Measurements from ENCODE around the gene PRKCH.

DNA sequence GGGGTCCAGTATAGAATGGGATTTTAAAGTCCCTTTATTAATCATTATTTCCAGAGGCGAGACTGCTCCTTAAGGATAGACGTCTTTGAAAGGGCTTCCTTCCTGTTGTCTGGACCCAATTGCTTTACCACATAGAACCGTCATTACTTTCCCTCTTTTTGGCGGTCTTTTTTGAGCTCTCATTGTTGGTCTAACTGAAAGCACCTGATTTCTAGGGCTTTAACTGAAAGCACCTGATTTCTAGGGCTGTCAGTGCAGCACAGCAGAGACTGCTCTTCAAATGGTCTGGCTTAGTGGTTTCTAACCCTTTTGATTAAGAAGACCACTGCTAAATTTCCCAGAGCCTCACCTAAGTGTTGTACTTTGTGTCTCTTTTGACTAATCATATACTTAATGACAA is 95.8 kb downstream of the PRKCH start:
- TF ChIP-seq, protein P1, sequence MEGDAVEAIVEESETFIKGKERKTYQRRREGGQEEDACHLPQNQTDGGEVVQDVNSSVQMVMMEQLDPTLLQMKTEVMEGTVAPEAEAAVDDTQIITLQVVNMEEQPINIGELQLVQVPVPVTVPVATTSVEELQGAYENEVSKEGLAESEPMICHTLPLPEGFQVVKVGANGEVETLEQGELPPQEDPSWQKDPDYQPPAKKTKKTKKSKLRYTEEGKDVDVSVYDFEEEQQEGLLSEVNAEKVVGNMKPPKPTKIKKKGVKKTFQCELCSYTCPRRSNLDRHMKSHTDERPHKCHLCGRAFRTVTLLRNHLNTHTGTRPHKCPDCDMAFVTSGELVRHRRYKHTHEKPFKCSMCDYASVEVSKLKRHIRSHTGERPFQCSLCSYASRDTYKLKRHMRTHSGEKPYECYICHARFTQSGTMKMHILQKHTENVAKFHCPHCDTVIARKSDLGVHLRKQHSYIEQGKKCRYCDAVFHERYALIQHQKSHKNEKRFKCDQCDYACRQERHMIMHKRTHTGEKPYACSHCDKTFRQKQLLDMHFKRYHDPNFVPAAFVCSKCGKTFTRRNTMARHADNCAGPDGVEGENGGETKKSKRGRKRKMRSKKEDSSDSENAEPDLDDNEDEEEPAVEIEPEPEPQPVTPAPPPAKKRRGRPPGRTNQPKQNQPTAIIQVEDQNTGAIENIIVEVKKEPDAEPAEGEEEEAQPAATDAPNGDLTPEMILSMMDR (IDR thresholded peaks at IDR 0.05; ENCODE audit: low read depth, low read length) = no peak
- TF ChIP-seq EZH2phosphoT487 (IDR thresholded peaks at IDR 0.05; ENCODE audit: low read depth) = no peak
